GM21825 (cell line): ENCODE measurements around the gene UBE2F.
"Not testable (repeated sequence)": the region's sequence is repeated elsewhere in the genome, so short reads cannot be mapped to it uniquely, and the experiment has no call there.

Experiments
- ATAC-seq: cut with Tn5 transposase; IDR thresholded peaks from one replicate; pipeline ENCODE4 v1.9.1; 2021; ENCODE audit warnings: mild to moderate bottlenecking, moderate library complexity; ENCODE audit not compliant: unreplicated experiment

Gene UBE2F

GRCh38 chr2:237943395-237944094, 23.3 kb upstream of the UBE2F start:
- ATAC-seq, result no peak

DNA sequence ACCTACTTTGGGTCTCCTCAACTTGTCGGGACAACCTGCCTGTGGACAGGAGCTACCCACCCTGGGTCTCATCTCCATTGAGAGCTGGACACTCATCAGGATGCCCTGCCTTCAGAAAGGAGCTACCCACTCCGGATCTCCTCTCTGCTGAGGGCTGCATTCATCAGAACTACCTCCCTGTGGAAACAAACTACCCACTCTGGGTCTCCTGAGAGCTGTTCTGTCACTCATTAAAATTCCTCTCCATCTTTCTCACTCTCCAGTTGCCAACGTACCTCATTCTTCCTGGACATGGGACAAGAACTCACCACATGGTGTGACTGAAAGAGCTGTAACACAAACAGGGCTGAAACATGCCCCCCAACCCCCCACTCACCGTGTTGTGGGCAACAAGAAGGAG, 22.5 kb upstream of the UBE2F start:
- ATAC-seq, result no peak

GRCh38 chr2:237946423-237946822, 20.4 kb upstream of the UBE2F start:
- no peak for ATAC-seq

DNA sequence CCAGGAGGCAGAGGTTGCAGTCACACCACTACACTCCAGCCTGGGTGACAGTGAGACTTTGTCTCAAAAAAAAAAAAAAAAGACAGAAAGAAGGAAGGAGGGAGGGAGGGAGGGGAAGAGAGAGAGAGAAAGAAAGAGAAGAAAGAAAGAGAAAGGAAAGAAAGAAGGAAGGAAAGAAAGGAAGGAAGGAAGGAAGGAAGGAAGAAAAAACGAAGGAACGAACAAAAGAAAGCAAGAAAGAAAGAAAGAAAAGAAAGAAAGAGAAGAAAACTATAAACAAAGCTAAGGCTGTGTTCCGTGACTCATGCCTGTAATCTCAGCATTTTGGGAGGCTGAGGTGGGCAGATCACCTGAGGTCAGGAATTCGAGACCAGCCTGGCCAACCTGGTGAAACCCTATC, 15.5 kb upstream of the UBE2F start:
- not testable (repeated sequence) for ATAC-seq

DNA sequence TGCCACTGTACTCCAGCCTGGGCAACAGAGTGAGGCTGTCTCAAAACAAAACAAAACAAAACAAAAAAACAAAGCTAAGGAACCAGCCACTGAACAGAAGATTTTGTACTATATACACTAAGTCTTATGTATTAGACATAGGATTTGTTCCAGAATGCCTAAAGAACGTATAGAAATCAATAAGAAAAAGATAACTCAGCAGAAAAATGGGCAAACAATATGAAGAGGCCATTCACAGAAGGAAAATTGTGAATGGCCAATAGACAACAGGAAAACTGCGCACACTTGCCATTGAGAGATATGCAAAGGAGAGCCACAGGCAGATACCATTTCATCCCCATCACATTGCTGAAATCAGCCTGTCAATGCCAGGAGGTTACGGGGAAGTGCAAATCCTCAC, 14.9 kb upstream of the UBE2F start:
- no peak for ATAC-seq

- no peak for ATAC-seq
Measured at GRCh38 chr2:237952851-237953250, 14.0 kb upstream of the UBE2F start.

GRCh38 chr2:237955640-237956401, 11.0 kb upstream of the UBE2F start:
- no peak for ATAC-seq

GRCh38 chr2:237956402-237956736, 10.4 kb upstream of the UBE2F start:
- no peak for ATAC-seq

GRCh38 chr2:237961637-237962036, 5.2 kb upstream of the UBE2F start:
- ATAC-seq, result no peak

DNA sequence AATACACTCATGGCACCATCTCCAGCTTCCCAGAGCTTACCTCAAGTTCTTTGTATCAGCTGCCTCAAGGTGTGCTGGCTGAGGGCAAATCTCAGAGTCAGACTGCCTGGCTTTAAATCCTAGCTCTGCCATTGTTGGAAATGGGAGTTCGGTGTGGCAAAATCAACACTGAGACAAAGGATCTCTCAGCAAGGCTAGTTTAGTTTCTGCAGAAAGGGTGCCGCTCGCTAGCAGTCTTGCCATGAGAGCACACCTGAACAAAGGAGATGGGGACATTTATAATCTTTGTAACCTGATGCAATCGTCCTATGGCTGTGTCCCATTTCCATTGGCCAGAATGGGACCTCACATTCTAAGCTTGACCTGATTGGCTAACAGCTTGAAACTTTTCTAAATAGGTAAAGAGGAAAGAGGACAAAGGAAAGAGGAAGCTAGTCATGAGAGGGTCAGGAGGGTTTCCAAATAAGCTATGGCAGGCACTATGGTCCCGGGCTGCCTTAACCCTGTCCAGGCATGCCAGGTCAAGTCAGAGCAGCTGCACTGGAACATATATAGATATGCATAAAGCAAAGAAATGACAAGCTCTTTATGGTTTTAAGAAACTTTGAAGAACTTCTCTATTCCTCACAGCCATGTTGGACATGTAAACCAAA, 4.3 kb upstream of the UBE2F start:
- no peak for ATAC-seq

GRCh38 chr2:237963490-237963991, 3.3 kb upstream of the UBE2F start:
- not testable (repeated sequence) for ATAC-seq

- no peak for ATAC-seq
Measured at GRCh38 chr2:237964194-237964577, 2.6 kb upstream of the UBE2F start.

DNA sequence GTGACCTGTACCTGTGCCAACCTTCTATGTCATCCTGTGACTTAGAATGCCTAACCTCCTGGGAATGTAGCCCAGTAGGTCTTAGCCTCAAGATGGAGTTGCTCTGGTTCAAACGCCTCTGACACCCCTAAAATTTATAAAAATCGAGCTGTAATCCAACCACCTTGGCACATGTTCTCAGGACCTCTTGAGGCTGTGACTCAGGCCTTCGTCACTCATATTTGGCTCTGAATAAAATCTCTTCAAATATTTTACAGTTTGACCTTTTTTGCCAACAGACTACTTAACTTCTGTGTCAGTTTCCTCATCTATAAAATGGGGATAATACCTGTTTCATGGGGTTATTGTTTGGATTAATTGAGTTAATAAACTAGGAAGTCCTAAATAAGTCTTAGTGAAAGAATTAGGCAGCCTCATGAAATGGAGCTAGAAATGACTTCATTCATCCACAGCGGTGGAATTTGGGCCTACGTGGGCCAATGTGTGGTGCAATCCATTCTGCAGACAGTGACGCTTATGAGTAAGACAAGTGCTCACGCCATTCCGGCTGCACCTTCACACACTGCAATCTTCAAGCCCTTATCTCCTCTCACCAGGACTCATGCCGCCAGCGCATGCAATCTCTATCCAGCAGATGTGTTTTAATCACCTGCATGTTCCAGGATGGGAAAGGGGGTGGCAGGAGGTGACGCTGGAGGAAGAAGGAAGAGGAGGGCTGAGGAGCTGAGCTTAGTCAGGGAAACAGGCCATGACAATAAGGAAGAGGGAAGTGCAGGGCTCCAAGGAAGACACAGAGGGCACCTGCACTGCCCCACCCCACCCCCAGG, 2.0 kb upstream of the UBE2F start:
- no peak for ATAC-seq

GRCh38 chr2:237965844-237966243, 970 bp upstream of the UBE2F start:
- ATAC-seq, result not testable (repeated sequence)

- peak; percentile 8 for ATAC-seq
Measured at GRCh38 chr2:237966250-237966564, 607 bp upstream of the UBE2F start.

GRCh38 chr2:237967463-237967951, 693 bp downstream of the UBE2F start:
- no peak for ATAC-seq

GRCh38 chr2:237968048-237968862, 1.4 kb downstream of the UBE2F start:
- peak; percentile 50 for ATAC-seq

DNA sequence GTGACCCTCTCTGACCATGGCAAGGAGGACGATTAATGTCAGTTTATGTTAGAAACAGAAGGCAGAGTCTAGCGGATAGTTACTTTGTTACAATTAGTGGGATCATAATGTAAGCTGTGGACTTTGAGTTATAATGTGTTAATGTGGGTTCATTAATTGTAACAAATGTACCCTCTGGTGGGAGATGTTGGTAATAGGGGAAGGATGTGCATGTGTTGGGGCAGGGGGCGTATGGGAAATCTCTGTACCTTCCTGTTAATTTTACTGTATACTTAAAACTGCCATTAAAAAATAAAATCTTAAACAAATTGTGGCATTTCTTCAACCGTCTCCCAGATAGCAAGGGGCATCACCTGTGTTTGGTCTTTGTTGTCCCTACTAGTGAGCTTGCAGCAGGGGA, 4.8 kb downstream of the UBE2F start:
- no peak for ATAC-seq

GRCh38 chr2:237972211-237972610, 5.4 kb downstream of the UBE2F start:
- no peak for ATAC-seq

GRCh38 chr2:237972936-237973335, 6.1 kb downstream of the UBE2F start:
- no peak for ATAC-seq
